COLO668 (cell line): ENCODE data around the gene LIPJ.

Source experiments
- DNase-seq: peaks from one replicate; lab custom pipeline; 2025; ENCODE audit not compliant: unreplicated experiment; lab: John Stamatoyannopoulos, UW

Gene LIPJ

DNA sequence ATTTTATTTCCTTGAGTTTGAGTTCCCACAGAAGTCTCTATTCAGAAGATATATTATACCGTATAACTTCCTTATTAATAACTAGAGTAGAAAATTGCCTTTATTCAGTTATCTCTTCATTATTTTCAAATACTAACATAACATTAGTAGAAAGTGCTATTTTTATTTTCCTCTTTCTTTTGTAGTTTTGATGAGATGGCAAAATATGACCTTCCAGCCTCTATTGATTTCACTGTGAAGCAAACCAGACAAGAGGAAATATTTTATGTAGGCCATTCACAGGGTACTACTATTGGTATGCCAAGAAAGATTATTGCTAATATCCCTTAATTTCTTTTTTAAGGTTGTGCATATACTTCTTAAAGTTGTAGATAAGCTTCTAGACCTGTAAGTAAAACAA lies 7.9 kb downstream of the LIPJ start:
- no peak for DNase-seq

GRCh38 chr10:88598055-88598454 lies 11.5 kb downstream of the LIPJ start:
- DNase-seq, result no peak

DNA sequence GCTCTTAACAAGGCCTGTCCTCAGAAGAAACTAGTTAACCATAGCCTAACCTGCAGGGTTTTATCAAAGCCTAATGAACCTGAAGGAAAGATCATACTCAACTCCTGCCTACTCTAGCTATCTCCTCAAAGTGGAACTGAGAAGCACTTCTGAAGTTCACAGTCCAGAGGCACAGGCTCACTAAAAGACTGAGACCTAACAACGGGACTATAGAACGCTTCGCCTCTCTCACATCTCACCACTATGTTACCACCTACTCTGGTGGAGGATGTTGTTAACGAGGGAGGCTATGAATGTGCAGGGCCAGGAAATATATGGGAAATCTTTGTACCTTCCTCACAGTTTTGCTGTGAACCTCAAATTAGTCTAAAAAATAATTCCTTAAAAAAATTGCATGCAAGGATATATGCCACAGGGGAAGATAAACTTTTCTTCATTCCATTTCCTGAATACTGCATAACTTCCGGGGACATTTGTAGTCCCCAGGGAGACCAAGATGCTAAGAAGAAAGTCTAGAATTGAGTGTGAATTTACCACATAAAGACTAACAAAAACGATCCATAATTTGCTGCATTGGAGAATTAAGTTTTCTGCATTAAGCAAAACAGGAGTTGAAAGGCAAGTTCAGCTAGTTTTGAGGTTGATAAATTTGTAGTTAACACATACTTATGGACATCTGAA lies 21.6 kb downstream of the LIPJ start:
- DNase-seq, result no peak

DNA sequence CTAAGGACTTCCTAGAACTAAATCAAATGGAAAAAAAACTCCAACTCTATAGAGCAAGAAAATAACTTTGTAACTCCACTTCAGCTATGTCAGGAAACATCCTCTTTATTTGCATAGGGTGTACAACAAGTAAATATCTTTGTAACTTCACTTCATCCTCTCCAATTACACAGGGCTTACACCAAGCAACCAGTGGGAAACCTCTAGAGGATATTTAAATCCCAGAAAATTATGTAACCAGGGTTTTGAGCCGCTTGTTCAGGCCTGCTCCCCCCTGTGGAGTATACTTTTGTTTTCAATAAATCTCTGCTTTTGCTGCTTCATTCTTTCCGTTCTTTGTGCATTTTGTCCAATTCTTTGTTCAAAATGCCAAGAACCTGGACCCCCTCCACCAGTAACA lies 22.2 kb downstream of the LIPJ start:
- DNase-seq, result no peak

GRCh38 chr10:88616250-88616977 lies 29.9 kb downstream of the LIPJ start:
- no peak for DNase-seq

DNA sequence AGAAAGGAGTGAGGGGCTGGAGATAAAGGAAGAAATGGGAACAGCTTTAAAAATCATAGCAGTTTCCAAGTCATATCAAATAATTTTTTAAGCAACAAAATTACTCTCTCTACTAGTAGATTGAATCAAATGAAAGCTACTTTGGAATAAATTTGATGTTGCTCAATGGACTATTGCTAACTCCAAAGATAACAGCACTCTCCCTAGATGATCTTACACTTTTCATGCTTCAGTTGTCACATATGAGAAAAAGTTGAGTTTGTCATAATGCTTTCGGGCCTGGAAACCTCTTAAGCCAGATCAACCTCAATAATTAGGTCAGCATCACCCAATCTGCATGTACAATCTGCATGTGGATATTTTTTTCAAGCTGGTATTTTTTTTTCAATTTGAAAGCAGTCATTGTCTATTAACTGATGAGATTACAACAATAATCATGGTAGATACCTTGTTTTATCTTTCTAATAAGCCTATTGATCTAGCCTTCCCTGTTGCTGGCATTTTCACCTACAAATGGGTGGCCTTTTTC lies 31.3 kb downstream of the LIPJ start:
- DNase-seq, result no peak

DNA sequence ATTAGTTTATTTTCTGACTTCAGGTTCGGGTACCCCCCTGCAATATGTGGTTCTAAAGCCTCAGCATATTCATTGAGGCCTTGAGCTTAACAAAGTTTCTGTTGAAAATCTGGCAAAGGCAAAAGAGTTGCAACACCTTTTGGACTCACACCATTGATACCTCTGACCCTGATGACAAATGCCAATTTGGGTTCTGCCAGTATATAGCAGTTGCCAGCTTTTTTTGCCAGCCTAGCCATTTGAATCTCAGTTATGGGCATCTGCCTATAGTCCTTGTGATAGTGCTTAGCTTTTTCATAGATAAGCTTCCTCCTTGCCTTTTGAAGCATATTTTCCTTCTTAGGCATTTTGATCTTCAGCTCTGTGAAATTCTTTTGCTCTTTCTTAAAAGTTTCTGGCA lies 31.9 kb downstream of the LIPJ start:
- no peak for DNase-seq

DNA sequence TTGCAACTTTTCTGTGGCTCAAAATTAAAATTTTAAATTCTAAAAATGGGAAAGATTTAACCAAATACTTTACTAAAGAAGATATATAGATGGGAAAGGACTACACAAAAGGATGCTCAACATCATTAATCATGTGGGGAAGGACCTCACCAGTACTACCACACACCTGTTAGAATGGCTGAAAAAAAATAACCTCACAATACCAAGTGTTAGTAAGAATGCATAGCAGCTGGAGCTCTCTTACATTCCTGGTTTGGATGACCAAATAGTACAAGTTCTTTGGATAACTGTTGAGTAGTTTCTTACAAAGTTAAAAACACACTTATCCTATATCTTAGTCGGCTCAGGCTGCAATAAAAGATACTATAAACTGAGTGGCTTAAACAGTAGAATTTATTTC lies 33.9 kb downstream of the LIPJ start:
- DNase-seq, result no peak

DNA sequence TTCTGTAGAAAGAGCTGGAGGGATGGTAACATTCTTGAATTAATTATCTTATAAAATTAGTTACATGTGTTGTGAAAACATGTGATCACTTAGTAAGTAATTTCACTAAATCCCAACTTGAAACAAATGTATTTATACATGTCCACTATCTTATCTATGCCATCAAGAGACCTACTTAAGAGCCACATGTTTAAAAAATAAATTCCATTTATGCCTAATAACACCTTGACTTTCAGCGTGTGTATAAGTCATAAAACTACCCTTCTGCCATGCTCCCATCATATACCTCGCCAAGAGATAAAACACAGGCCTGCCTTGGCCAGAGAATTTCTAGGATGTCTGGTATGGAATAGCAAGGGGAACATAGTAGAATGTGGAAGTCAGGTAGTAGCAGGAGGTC lies 37.3 kb downstream of the LIPJ start:
- no peak for DNase-seq

DNA sequence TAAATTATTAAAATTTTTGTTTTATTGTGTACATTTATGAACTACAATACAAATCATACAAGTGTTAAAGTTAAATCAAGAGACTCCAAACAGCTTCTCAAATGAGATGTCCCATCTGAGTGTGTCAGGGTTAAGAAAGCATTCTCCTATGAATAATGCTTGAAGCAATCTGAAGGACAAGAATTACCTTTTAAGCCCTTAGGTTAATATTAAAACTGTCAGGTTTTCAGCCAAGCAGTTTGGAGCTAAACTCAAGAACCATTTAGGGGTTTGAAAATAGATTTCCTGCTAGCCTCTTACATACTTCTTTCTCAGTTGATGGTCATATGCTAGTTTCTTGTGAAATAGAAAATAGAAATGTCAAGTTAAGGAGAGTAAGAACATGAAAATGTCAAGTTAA lies 38.3 kb downstream of the LIPJ start:
- no peak for DNase-seq

GRCh38 chr10:88640186-88640585 lies 53.6 kb downstream of the LIPJ start:
- no peak for DNase-seq

GRCh38 chr10:88642209-88642608 lies 55.6 kb downstream of the LIPJ start:
- DNase-seq, result no peak

- no peak for DNase-seq
These were observed 56.4 kb downstream of the LIPJ start for GRCh38 chr10:88642963-88643362.

DNA sequence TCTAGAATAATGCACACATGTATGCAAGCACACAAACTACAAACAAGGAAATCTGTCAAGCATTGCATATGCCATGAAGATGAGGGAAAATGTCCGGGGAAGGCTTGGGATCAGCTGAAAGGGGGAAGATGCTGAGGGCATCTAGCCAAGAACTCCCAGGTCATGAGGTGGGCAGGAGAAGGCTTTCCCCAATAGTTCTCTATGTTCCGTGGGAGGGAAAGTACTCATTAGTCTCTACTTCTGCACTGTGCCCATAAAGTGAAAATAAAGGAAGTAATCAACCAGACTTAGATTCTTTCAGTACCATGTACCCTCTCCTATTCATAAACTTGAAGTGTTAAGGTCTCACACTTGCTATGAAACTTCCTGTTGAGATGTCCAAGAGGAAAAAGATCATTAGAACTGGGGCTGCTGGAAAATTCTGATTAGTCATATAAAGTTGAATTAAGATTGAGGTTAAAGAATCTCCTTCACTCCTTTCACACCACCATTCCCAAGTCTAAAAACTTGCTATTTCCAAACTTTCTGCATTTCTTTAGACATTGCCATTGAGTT lies 60.6 kb downstream of the LIPJ start:
- no peak for DNase-seq

DNA sequence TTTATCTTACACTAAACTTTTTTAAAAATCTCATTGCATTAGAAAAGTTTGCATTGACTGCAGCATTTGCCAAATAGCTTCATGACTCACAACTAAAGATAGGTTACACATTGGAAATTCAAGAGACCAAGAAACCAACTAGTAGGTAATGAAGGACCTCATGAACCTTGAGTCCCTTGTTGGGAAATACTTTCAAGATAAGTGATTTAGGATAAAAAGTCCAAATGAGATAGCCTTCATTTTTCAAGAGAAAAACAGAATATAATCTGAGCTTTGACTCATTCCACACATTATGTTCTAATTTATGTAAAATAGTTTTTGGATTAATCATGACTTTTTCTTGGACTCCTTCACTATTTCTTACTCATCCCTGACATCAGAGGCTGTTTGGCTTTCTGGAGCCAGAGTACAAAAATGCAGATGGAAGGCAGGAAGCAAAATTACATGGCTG lies 64.6 kb downstream of the LIPJ start:
- DNase-seq, result no peak

DNA sequence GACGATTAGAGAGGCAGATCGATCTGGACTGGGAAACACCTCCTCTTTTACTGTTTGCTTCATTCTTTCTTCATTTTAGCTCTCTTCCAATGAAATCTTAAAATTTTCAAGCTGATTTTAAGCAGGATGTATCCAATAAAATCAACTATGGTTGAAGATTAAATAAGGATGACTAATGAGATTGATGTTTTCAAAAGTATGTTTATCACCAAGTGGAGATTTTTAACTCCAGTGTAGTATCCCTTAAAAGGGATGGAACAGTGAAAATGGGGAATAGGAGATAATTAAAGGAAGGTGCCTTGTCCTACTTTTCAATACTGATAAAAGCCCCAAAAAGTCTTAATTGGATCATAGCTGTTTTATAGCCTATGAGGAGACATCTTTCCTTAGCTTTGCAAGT lies 66.1 kb downstream of the LIPJ start:
- DNase-seq, result no peak
